Trophoblast cell (in vitro differentiated cells and primary cell): ENCODE measurements around the gene USP6.
"Not testable (repeated sequence)": the region's sequence is repeated elsewhere in the genome, so short reads cannot be mapped to it uniquely, and the experiment has no call there.

Source experiments
- DNase-seq, 2 donors: peaks; one replicate each; pipeline ENCODE4 v3.0.0-alpha.2; 2016
- H2AFZ ChIP-seq: 2 replicates; pipeline ENCODE4 v1.6.1; 2013; ENCODE audit warnings: low read length, moderate library complexity, mild to moderate bottlenecking; ENCODE audit not compliant: insufficient read depth, poor library complexity
- H2AK5ac ChIP-seq: 2 replicates; pipeline ENCODE4 v1.6.1; 2013; ENCODE audit warnings: mild to moderate bottlenecking, low read length
- H2BK120ac ChIP-seq: 2 replicates; pipeline ENCODE4 v1.6.1; 2013; ENCODE audit warnings: low read length, mild to moderate bottlenecking, moderate library complexity; ENCODE audit not compliant: insufficient read depth, poor library complexity
- H2BK12ac ChIP-seq: 2 replicates; pipeline ENCODE4 v1.6.1; 2013; ENCODE audit warnings: mild to moderate bottlenecking, low read length, moderate library complexity
- H2BK5ac ChIP-seq: 2 replicates; pipeline ENCODE4 v1.6.1; 2013; ENCODE audit warnings: low read length, low read depth, moderate library complexity, mild to moderate bottlenecking; ENCODE audit not compliant: poor library complexity
- H3K14ac ChIP-seq: 2 replicates; pipeline ENCODE4 v1.6.1; 2013; ENCODE audit warnings: mild to moderate bottlenecking, low read length
- H3K18ac ChIP-seq: 2 replicates; pipeline ENCODE4 v1.6.1; 2013; ENCODE audit warnings: mild to moderate bottlenecking, low read length
- H3K23ac ChIP-seq: 2 replicates; pipeline ENCODE4 v1.6.1; 2013; ENCODE audit warnings: low read length
- H3K27ac ChIP-seq: 2 replicates; pipeline ENCODE4 v1.5.1; 2013; ENCODE audit warnings: low read depth, mild to moderate bottlenecking, inconsistent platforms, low read length, moderate library complexity
- H3K27me3 ChIP-seq: 2 replicates; pipeline ENCODE4 v1.6.1; 2013; ENCODE audit warnings: inconsistent platforms, mild to moderate bottlenecking, low read length, moderate library complexity; ENCODE audit not compliant: insufficient read depth
- H3K36me3 ChIP-seq, 2 experiments: 1 replicate in 1 of 2; 2 replicates in 1 of 2; pipeline ENCODE4 v1.6.1; 2013; ENCODE audit warnings: low read length in 2 of 2, mild to moderate bottlenecking in 2 of 2, moderate library complexity in 1 of 2; ENCODE audit not compliant: insufficient read depth in 2 of 2, control insufficient read depth in 1 of 2
- H3K4ac ChIP-seq: 2 replicates; pipeline ENCODE4 v1.6.1; 2013; ENCODE audit warnings: low read depth, mild to moderate bottlenecking, low read length, moderate library complexity
- H3K4me1 ChIP-seq, 2 experiments: 1 replicate in 1 of 2; 2 replicates in 1 of 2; pipeline ENCODE4 v1.6.1; 2013; ENCODE audit warnings: low read length in 2 of 2, mild to moderate bottlenecking in 2 of 2, moderate library complexity in 1 of 2; ENCODE audit not compliant: insufficient read depth in 2 of 2, control insufficient read depth in 1 of 2
- H3K4me2 ChIP-seq: 2 replicates; pipeline ENCODE4 v1.6.1; 2013; ENCODE audit warnings: inconsistent platforms, mild to moderate bottlenecking, low read length, moderate library complexity
- H3K4me3 ChIP-seq: 2 replicates; pipeline ENCODE4 v1.5.1; 2013; ENCODE audit warnings: mild to moderate bottlenecking, low read depth, low read length, inconsistent platforms
- H3K79me1 ChIP-seq: one replicate; pipeline ENCODE4 v1.6.1; 2013; ENCODE audit warnings: low read length
- H3K79me2 ChIP-seq: 2 replicates; pipeline ENCODE4 v1.6.1; 2013; ENCODE audit warnings: low read length, mild to moderate bottlenecking; ENCODE audit not compliant: control insufficient read depth, insufficient read depth, poor library complexity
- H3K9ac ChIP-seq: 2 replicates; pipeline ENCODE4 v1.6.1; 2013; ENCODE audit warnings: mild to moderate bottlenecking, low read length
- H3K9me3 ChIP-seq: 2 replicates; pipeline ENCODE4 v1.6.1; 2013; ENCODE audit warnings: low read depth, mild to moderate bottlenecking, control low read depth, inconsistent platforms, low read length; ENCODE audit not compliant: insufficient read depth
- H4K12ac ChIP-seq: 2 replicates; pipeline ENCODE4 v1.6.1; 2013; ENCODE audit warnings: low read depth, mild to moderate bottlenecking, low read length, moderate library complexity
- H4K8ac ChIP-seq: 2 replicates; pipeline ENCODE4 v1.6.1; 2013; ENCODE audit warnings: low read depth, mild to moderate bottlenecking, low read length, moderate library complexity
- H4K91ac ChIP-seq: one replicate; pipeline ENCODE4 v1.6.1; 2013; ENCODE audit warnings: low read depth, mild to moderate bottlenecking, low read length, moderate library complexity
- WGBS: extraction: QIAGEN DNeasy Blood & Tissue Kit; methylation state at CpG from one replicate; pipeline ENCODE4 v1.1.7; 2013; ENCODE audit warnings: missing lambda C conversion rate; ENCODE audit not compliant: insufficient read length, insufficient coverage; ENCODE audit errors: extremely low coverage; 5-methylcytosine and 5-hydroxymethylcytosine counted together

The USP6 gene

DNA sequence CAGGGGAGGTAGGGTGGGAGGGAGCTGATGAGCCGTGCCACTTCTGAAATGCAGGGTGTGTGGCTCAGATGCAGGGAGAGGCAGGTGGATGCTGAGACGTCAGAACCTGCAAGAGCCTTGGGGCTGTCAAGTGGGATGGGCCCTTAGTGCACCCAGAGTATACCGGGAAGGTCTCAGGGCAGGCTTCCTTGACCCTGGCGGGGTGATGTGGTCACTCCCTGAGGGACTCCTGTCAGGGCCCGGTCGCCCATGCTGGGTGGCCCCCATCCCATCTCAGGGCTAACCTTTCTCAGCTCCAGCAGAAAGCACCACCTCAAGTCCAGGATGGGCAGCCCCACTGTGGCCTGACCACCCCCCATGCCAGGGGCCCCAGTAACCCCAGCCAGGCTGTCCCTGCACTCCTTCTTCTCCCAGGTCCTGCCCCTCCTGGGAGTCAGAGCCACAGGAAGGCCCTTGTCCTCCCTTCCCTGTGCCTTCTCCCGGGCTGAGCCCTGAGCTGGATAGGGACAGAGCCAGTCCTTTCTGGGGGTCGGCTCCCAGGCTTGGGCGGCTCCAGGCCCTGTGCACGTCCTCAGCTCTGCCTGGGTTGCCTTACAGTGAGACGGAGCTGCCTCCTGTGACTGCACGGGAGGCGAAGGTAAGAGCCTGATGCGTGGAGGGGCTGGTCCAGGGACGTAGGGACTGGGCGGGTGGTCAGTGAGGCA is 16.1 kb downstream of the USP6 start:
- H3K4ac ChIP-seq, H3K36me3 ChIP-seq, H2AK5ac ChIP-seq, H3K79me1 ChIP-seq, H3K9me3 ChIP-seq, H3K4me1 ChIP-seq, H2BK5ac ChIP-seq, H3K18ac ChIP-seq, H3K27ac ChIP-seq, H2BK120ac ChIP-seq, H2BK12ac ChIP-seq, H4K12ac ChIP-seq, H3K9ac ChIP-seq, DNase-seq, H3K4me2 ChIP-seq, H3K27me3 ChIP-seq, H3K23ac ChIP-seq, H3K79me2 ChIP-seq, H3K14ac ChIP-seq, H2AFZ ChIP-seq, H4K91ac ChIP-seq, H3K4me3 ChIP-seq, H4K8ac ChIP-seq: not testable (repeated sequence)
- WGBS, result no CpG with 5 or more reads among the region's 16 CpGs

DNA sequence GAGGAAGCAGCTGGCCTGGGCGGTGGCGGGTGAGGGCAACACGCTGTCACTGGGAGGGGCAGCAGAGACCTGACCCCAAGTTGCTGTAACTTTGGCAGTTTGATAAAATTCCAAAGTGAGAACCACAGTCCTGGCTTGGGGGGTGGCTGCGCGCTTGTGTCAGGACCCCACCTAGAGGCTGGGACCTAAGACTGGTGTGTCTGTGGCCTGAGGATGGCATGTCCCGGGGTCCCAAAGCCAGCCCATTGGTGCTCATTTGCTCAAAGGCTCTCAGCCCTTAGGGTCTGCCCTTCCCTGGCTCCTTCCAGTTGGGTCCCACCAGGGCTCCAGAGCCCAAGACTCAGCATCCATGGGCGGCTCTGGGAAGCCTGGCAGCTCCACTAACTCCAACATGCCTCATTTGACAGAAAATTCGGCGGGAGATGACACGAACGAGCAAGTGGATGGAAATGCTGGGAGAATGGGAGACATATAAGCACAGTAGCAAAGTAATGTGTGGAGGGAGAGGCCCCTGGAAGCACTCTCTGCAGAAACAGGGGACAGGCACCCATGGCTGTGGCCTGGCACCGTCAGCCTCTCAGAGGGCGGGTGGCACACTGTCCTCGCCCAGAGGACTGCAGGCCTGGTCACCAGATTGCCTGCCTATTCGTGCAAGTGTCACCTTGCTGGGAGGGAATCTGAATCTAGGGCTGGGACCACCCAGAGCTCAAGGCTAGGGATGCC is 16.8 kb downstream of the USP6 start:
- not testable (repeated sequence) for H3K27me3 ChIP-seq, H2AK5ac ChIP-seq, DNase-seq, H3K4me1 ChIP-seq, H4K8ac ChIP-seq, H3K9ac ChIP-seq, H2BK120ac ChIP-seq, H2BK5ac ChIP-seq, H2AFZ ChIP-seq, H3K4me3 ChIP-seq, H2BK12ac ChIP-seq, H3K4ac ChIP-seq, H3K27ac ChIP-seq, H3K14ac ChIP-seq, H3K79me1 ChIP-seq, H3K9me3 ChIP-seq, H3K4me2 ChIP-seq, H4K12ac ChIP-seq, H3K79me2 ChIP-seq, H3K18ac ChIP-seq, H3K36me3 ChIP-seq, H3K23ac ChIP-seq, H4K91ac ChIP-seq
- no CpG with 5 or more reads among the region's 15 CpGs for WGBS

DNA sequence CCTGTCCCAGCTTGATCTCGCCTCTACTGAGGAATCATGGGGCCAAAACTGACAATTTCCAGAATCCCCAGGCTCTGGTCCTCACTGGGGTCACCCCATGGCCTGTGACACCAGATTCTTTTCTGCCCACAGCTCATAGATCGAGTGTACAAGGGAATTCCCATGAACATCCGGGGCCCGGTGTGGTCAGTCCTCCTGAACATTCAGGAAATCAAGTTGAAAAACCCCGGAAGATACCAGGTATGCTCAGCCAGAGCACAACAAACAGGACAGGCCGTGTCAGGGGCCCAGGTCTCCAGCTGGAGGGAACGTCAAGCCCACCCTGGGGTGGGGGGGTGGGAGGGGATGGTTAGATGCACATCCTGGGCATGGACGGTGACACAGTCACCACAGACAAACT is 17.5 kb downstream of the USP6 start:
- Histone ChIP-seq H2BK120ac (no peak overlapping the region), H3K27ac (no peak overlapping the region), H3K4ac (no peak overlapping the region), H4K12ac (no peak overlapping the region), H4K8ac (no peak overlapping the region), H3K9me3 (peaks cover 11% of the 10 kb centered on the region), H4K91ac (no peak overlapping the region), H3K18ac (no peak overlapping the region), H3K14ac (no peak overlapping the region), H3K9ac (no peak overlapping the region), H3K36me3 (no peaks in the 10 kb centered on the region), H3K4me1 (no peaks in the 10 kb centered on the region), H3K79me1 (no peaks in the 10 kb centered on the region), H2AK5ac (no peak overlapping the region), H3K4me3 (no peak overlapping the region), H3K4me2 (no peak overlapping the region), H3K79me2 (no peaks in the 10 kb centered on the region), H2AFZ (no peak overlapping the region), H2BK5ac (no peak overlapping the region), H2BK12ac (no peak overlapping the region), H3K27me3 (no peaks in the 10 kb centered on the region), H3K23ac (no peak overlapping the region)
- DNase-seq, result no peak
- no CpG with 5 or more reads among the region's 8 CpGs for WGBS

DNA sequence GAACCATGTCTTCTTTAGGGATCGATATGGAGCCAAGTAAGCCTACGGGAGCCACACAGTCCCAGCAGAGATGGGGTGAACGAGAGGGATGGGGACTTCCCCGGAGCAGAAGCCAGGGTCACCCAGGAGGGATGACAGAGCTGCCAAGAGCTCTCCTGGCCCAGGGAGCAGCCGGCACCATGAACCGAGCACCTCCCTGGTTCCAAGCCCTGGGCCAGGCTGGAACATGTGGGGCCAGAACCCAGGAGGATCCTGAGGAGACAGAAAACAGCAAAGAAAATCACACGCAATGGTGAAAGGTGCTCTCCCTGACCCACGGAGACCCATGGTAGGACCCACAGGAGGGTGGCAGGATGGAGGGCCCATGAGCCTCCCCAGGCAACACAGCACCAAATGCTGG is 18.1 kb downstream of the USP6 start:
- H3K9me3 ChIP-seq, result peaks cover 11% of the 10 kb centered on the region
- H3K79me1 ChIP-seq, H3K23ac ChIP-seq, H3K9ac ChIP-seq, H3K27ac ChIP-seq, H3K27me3 ChIP-seq, H4K12ac ChIP-seq, H2AK5ac ChIP-seq, H2AFZ ChIP-seq, H3K4me2 ChIP-seq, H3K14ac ChIP-seq, H3K4ac ChIP-seq, H3K36me3 ChIP-seq, H3K4me1 ChIP-seq, H2BK12ac ChIP-seq, H4K8ac ChIP-seq, H2BK120ac ChIP-seq, H3K18ac ChIP-seq, H4K91ac ChIP-seq, H3K4me3 ChIP-seq, H3K79me2 ChIP-seq, H2BK5ac ChIP-seq, DNase-seq: not testable (repeated sequence)
- no CpG with 5 or more reads among the region's 8 CpGs for WGBS
